ENCODE results near the gene KDM4B. TPM values are rescaled to one million over a fixed set of nuclear protein-coding genes. Genes with fewer than 3 reads are reported as not detected.
"Not testable (repeated sequence)": the region's sequence is repeated elsewhere in the genome, so short reads cannot be mapped to it uniquely, and the experiment has no call there.

KDM4B gene
- total and polyA plus RNA-seq, 5 experiments from 2014 or later = 14.3 to 50.1 (median 18.7) TPM

DNA sequence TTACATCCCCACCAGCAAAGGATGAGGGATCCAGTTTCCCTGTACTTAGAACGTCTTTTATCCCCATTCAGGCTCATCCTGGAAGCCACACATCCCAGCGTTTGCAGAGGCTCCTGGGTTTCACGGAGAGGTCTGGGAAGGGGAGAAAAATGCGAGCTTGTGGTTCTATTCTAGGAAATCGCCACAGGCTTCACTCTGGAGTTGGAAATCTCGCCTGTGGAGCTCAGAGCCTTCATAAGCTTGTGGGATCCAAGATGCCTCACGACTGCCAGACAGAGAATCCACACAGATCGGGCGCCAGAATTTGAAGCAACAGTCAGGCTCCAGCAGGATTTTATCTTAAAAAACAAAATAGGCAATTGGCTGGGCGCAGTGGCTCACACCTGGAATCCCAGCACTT, 213.8 kb downstream of the KDM4B start:
- H3K4me3 Mint-ChIP-seq = no peak overlapping the region
- POLR2A ChIA-PET = no interaction called here
- no peak overlapping the region for H3K27ac Mint-ChIP-seq
- H3K27me3 Mint-ChIP-seq = peaks cover 0 to 4% (median 3%) of the 10 kb centered on the region in 5 donors
- no peaks in the 10 kb centered on the region for H3K4me1 Mint-ChIP-seq
- no peaks in the 10 kb centered on the region for H3K9me3 Mint-ChIP-seq
- no peak for DNase-seq
- ATAC-seq = no peak
- H3K36me3 Mint-ChIP-seq = no peaks in the 10 kb centered on the region

DNA sequence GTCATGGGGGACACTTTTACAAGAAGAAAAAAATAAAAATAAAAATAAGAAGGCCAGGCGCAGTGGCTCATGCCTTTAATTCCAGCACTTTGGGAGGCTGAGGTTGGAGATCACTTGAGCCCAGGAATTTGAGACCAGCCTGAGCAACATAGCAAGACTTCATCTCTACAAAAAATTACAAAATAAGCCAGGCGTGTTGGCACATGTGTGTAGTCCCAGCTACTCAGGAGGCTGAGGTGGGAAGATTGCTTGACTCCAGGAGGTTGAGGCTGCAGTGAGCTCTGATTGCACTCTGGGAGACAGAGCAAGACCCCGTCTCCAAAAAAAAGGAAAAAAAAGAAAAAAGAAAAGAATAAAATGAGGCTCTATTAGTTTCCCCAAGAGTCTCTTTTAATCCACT, 214.7 kb downstream of the KDM4B start:
- Mint-ChIP-seq H3K4me3 (no peak overlapping the region), H3K27me3 (peaks cover 3 to 12% (median 5%) of the 10 kb centered on the region in 5 donors), H3K4me1 (no peaks in the 10 kb centered on the region), H3K27ac (no peak overlapping the region), H3K9me3 (no peaks in the 10 kb centered on the region), H3K36me3 (no peaks in the 10 kb centered on the region)
- no peak for DNase-seq
- POLR2A ChIA-PET = no interaction called here
- no peak for ATAC-seq

DNA sequence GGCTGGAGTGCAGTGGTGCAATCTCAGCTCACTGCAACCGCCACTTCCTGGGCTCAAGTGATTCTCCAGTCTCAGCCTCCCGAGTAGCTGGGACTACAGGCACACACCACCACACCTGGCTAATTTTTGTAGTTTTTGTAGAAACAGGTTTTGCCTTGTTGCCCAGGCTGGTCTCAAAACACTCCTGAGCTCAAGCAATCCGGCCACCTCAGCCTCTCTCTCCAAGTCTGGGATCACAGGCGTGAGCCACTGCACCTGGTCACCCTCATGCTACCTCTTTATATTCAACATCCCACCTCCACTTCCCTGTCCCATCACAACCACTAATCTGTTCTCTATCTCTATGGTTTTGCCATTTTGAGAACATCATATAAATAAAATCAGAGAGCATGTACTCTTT, 216.0 kb downstream of the KDM4B start:
- ATAC-seq (no peak), DNase-seq (no peak)
- Mint-ChIP-seq H3K27ac (no peak overlapping the region), H3K27me3 (peaks cover 3 to 12% (median 8%) of the 10 kb centered on the region in 5 donors), H3K9me3 (no peaks in the 10 kb centered on the region), H3K4me3 (no peak overlapping the region), H3K4me1 (peaks cover 0 to 3% (median 0%) of the 10 kb centered on the region in 4 donors), H3K36me3 (no peaks in the 10 kb centered on the region)
- POLR2A ChIA-PET = no interaction called here

DNA sequence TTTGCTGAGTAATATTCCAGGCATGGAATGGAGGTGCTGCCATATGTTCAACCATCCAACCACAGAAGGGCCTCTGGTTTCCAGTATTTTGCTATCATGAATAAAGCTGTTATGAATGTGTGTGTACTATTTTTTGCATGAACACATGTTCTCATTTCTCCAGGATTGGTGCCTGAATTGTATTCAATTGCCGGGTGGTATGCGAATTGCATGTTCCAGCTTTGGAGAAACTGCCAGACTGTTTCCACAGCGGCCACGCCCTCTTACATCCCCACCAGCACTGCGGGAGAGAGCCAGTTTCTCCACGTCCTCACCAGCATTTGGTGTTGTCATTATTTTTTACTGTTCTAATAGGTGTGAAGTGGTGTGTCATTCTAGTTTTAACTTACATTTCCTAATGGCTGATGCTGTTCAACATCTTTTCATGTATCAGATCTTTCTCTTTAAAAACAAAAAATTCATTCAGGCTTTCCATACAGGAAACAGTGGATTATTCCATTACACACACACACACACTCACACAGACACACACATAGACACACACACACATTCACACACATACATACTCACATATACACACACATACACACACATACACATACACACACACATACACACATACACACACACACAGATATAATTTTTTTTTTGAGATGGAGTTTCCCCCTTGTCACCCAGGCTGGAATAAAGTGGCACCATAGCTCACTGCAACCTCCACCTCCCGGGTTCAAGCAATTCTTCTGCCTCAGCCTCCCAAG, 217.6 kb downstream of the KDM4B start:
- Mint-ChIP-seq H3K27me3 (peaks cover 5 to 15% (median 8%) of the 10 kb centered on the region in 5 donors), H3K4me1 (peaks cover 0 to 3% (median 0%) of the 10 kb centered on the region in 4 donors), H3K9me3 (no peaks in the 10 kb centered on the region), H3K27ac (no peak overlapping the region), H3K4me3 (no peak overlapping the region), H3K36me3 (no peaks in the 10 kb centered on the region)
- no peak for DNase-seq
- no peak for ATAC-seq
- POLR2A ChIA-PET = interaction anchor here (0.7 kb wide), 1 partner anchor 10 kb away, joined by 3 read pairs; no protein-coding TSS in a partner anchor

DNA sequence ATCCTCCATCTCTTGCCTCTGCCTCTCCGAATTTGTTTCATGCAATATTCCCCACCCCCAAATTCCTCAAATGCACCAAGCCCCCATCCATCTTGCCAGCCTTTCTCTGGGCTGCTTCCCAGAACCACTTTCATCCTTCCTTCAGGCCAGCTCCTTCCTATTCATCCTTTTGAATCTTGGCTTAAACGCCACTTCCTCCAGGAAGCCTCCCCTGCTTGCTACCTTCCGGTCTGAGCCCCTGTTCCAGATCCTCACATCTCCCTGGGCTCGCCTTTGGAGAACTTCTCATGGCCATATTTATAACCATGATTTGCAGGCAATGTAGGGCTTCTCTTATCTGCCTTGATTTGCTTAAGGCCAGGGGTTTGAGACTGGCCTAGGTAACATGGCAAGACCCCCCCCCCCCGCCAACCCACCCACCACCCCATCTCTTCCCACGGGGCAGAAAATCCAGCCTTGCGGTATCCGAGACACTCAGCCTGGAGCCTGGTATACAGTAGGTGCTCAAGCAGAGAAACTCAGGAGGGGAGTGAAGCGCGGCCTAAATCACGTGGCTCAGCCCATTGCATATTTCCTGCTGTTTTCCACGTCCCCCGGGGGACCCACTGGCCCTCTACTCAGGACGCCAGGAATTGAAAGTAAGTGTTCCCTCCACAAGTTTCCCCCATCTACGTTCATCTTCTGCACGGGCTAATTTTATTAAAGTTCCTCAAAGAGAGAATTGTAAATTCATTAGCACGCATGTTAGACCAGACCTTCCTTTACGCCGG, 219.8 kb downstream of the KDM4B start:
- peaks cover 3 to 12% (median 8%) of the 10 kb centered on the region in 5 donors for H3K27me3 Mint-ChIP-seq
- H3K9me3 Mint-ChIP-seq = no peaks in the 10 kb centered on the region
- ATAC-seq (no peak), DNase-seq (no peak)
- no peak overlapping the region for H3K4me3 Mint-ChIP-seq
- H3K4me1 Mint-ChIP-seq = peaks cover 0 to 3% (median 0%) of the 10 kb centered on the region in 4 donors
- no peaks in the 10 kb centered on the region for H3K36me3 Mint-ChIP-seq
- POLR2A ChIA-PET = no interaction called here
- H3K27ac Mint-ChIP-seq = peak overlapping the region in 2 of 10 donors; percentile 60 to 78

DNA sequence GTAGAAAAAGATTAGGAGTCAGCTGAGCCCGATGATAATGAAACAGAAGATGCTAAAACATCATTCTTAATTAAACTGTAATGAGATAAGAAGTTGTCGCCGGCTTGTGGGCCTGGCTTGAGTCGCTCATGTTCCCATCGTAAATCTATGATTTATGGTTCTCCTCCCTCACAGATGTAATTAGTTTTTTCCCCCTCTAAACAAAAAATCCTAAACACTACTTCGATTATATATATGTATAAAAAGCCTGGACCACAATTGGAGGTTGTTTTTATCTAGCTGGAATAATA, 220.3 kb downstream of the KDM4B start:
- ATAC-seq (no peak), DNase-seq (no peak)
- Mint-ChIP-seq H3K36me3 (no peaks in the 10 kb centered on the region), H3K4me3 (no peak overlapping the region), H3K4me1 (peaks cover 0 to 3% (median 0%) of the 10 kb centered on the region in 4 donors), H3K27me3 (peaks cover 3 to 12% (median 8%) of the 10 kb centered on the region in 5 donors), H3K9me3 (no peaks in the 10 kb centered on the region), H3K27ac (peak overlapping the region in 2 of 10 donors; percentile 24 to 60)
- POLR2A ChIA-PET = no interaction called here

DNA sequence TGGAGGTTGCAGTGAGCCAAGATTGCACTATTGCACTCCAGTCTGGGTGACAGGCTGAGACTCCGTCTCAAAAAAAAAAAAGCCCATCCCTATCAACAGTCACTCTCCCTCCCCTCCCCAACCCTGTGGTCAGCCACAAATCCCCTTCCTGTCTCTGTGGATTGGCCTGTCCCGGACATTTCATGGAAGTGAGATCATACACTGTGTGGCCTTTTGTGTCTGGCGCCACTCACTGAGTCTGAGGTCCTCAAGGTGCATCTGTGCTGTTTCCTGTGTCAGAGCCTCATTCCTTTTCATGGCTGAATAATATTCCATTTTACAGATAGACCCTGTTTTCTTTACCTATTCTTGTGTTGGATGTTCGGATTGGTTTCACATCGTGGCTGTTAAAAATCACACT, 222.2 kb downstream of the KDM4B start:
- POLR2A ChIA-PET = interaction anchor here (0.6 kb wide), 1 partner anchor 280 kb away, joined by 7 read pairs; no protein-coding TSS in a partner anchor
- peaks cover 3 to 15% (median 9%) of the 10 kb centered on the region in 5 donors for H3K27me3 Mint-ChIP-seq
- ATAC-seq = no peak

DNA sequence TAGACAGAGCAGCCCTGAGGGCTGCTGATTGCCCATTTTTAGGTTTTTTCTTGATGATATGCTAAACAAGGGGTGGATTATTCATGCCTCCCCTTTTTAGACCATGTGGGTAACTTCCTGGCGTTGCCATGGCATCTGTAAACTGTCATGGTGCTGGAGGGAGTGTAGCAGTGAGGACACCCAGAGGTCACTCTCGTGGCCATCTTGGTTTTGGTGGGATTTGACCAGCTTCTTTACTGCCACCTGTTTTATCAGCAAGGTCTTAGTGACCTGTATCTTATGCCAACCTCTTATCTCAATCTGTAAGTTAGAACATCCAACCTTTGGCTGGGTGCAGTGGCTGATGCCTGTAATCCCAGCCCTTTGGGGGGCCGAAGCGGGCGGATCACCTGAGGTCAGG, 223.7 kb downstream of the KDM4B start:
- POLR2A ChIA-PET = no interaction called here
- Mint-ChIP-seq H3K4me3 (no peak overlapping the region), H3K36me3 (no peaks in the 10 kb centered on the region), H3K27me3 (peaks cover 3 to 15% (median 8%) of the 10 kb centered on the region in 5 donors), H3K4me1 (peaks cover 0 to 3% (median 0%) of the 10 kb centered on the region in 4 donors), H3K27ac (no peak overlapping the region), H3K9me3 (no peaks in the 10 kb centered on the region)
- no peak for ATAC-seq
- DNase-seq = no peak

More for the DNA sequence above, 222.2 kb downstream of the KDM4B start:
- Mint-ChIP-seq H3K4me3 (no peak overlapping the region), H3K4me1 (peaks cover 0 to 3% (median 0%) of the 10 kb centered on the region in 4 donors), H3K27ac (no peak overlapping the region), H3K36me3 (no peaks in the 10 kb centered on the region), H3K9me3 (no peaks in the 10 kb centered on the region)
- no peak for DNase-seq

DNA sequence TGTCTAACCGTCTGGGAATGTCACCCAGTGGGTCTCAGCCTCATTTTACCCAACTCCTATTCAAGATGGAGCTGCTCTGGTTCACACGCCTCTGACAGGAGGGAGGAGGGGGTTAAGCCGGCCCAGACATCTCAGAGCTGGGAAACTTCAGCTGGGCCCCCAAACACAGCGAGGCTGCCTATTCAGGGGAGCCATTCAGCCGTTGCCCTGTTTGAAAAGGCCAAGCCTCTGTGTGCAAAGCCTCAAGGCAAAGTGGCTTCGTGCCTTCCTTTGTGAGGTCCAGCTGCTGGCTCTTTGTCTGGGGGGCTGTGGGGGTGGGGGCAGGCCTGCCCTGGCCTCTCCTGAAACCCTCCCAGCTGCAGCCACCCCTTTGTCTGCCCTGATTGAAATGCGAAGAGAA, 224.3 kb downstream of the KDM4B start:
- Mint-ChIP-seq H3K36me3 (no peaks in the 10 kb centered on the region), H3K4me1 (peaks cover 0 to 3% (median 0%) of the 10 kb centered on the region in 4 donors), H3K4me3 (no peak overlapping the region), H3K27ac (no peak overlapping the region), H3K9me3 (no peaks in the 10 kb centered on the region), H3K27me3 (peaks cover 3 to 11% (median 8%) of the 10 kb centered on the region in 5 donors)
- ATAC-seq (no peak), DNase-seq (no peak)
- POLR2A ChIA-PET = no interaction called here

DNA sequence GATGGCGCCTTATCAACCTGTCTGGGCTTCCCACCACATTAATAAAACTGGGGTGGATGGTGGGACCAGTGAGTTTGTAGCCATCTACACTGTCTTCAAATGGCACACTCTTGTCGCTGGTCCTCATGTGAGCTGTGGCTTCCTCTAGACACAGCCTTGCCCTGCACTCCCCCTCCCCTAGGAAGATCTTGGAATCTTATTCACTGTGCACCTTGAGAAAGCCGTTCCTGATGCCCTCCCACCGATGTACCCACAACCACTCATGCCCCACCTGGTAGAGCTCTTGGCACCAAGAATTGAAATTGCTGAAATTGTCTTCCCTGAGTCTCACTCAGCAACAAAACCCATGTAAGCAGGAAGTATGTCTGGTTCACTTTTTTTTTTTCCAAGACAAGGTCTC, 225.7 kb downstream of the KDM4B start:
- Mint-ChIP-seq H3K27ac (no peak overlapping the region), H3K9me3 (peaks cover 0 to 3% (median 0%) of the 10 kb centered on the region in 9 donors), H3K4me3 (no peak overlapping the region), H3K4me1 (no peaks in the 10 kb centered on the region), H3K27me3 (peaks cover 0 to 7% (median 2%) of the 10 kb centered on the region in 5 donors), H3K36me3 (no peaks in the 10 kb centered on the region)
- ATAC-seq = no peak
- POLR2A ChIA-PET = interaction anchor here (0.7 kb wide), 1 partner anchor 29 kb away, joined by 4 read pairs; no protein-coding TSS in a partner anchor
- no peak for DNase-seq

DNA sequence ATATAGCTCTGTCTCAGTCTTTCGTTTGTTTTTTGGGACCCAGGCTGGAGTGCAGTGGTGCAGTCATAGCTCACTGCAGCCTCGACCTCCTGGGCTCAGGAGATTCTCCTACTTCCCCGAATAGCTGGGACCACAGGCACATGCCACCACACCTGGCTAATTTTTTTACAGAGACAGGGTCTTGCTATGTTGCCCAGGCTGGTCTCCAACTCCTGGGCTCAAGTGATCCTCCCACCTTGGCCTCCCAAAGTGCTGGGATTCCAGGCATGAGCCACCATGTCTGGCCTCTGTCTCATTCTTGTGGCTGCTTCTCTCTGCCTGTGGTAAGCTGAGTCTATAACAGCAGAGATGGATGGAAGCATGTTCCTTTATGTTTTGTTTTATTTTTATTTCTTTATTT, 226.7 kb downstream of the KDM4B start:
- DNase-seq, H3K4me1 Mint-ChIP-seq, H3K4me3 Mint-ChIP-seq, H3K27me3 Mint-ChIP-seq, ATAC-seq, POLR2A ChIA-PET, H3K36me3 Mint-ChIP-seq, H3K27ac Mint-ChIP-seq: not testable (repeated sequence)
- H3K9me3 Mint-ChIP-seq = peaks cover 0 to 11% (median under 1%) of the 10 kb centered on the region in 9 donors

DNA sequence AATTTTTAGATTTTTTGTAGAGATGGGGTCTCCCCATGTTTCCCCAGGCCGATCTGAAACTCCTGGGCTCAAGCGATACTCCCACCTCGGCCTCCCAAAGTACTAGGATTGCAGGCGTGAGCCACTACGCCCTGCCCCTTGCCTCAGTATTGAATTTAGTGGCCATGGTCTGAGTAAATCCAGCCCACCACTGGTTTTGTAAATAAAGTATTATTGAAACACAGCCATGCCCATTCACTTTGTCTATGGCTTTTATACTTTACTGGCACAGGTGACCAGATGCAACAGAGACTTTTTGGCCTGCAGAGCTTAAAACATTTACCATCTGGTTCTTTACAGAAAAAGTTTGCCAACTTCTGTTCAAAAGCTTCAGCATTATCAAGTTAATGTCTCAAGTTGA, 227.9 kb downstream of the KDM4B start:
- ATAC-seq (no peak), DNase-seq (no peak)
- Mint-ChIP-seq H3K9me3 (peaks cover 0 to 24% (median 7%) of the 10 kb centered on the region in 9 donors), H3K36me3 (peaks cover 0 to 10% (median 4%) of the 10 kb centered on the region in 3 donors), H3K27ac (peak overlapping the region in 1 of 10 donors; percentile 11), H3K27me3 (peaks cover 0 to 3% (median 0%) of the 10 kb centered on the region in 5 donors), H3K4me3 (no peak overlapping the region), H3K4me1 (no peaks in the 10 kb centered on the region)
- POLR2A ChIA-PET = no interaction called here

DNA sequence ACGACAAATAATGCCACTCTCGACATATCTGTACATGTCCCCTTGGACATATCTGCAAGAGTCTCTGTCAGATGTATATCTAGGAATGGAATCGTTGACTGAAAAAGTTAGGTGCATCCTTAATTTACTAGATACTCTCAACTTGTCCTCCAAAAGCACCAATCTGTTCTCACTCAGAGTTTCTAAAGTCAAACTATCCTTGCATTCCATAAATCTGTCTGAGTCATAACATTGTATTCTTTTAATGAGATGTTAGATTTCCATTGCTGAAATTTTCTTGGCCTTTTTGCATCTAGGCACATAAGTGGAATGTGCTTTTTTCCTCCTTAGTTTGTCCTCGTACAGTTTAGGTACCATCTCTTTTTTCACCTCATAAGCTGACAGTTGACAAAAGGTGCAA, 231.9 kb downstream of the KDM4B start:
- Mint-ChIP-seq H3K4me1 (peaks cover 0 to 12% (median 1%) of the 10 kb centered on the region in 4 donors), H3K9me3 (peaks cover 0 to 46% (median 11%) of the 10 kb centered on the region in 9 donors), H3K4me3 (no peak overlapping the region), H3K36me3 (peaks cover 0 to 17% (median 4%) of the 10 kb centered on the region in 3 donors), H3K27ac (no peak overlapping the region), H3K27me3 (no peaks in the 10 kb centered on the region)
- ATAC-seq (no peak), DNase-seq (no peak)
- POLR2A ChIA-PET = no interaction called here

Measured in naive thymus-derived CD8-positive, alpha-beta T cell (primary cell).